Tibial artery (tissue), 4 donors: ENCODE data around the gene AMDHD1.

Experiments
- DNase-seq, 2 donors: peaks; one replicate each; pipeline ENCODE4 v3.0.0-alpha.2; 2019
- H3K27ac ChIP-seq, 2 donors: fragments of 200-600 bp; sonication (generic) in 1 of 2; 1 replicate in 1 of 2; 2 replicates in 1 of 2; pipeline ENCODE4 v1.5.1; 2018 to 2019; ENCODE audit warnings: mild to moderate bottlenecking in 1 of 2
- H3K27me3 ChIP-seq, 2 donors: fragments of 200-600 bp; sonication (generic) in 1 of 2; one replicate each; pipeline versions ENCODE4 v1.5.1 to v1.6.0; 2016 to 2019
- H3K36me3 ChIP-seq, 3 donors: fragments of 200-600 bp; sonication (generic) in 2 of 3; one replicate each; pipeline ENCODE4 v1.5.1; 2016 to 2019; ENCODE audit warnings: mild to moderate bottlenecking in 2 of 3
- H3K4me1 ChIP-seq, 4 donors: fragments of 200-600 bp; sonication (generic) in 2 of 4; 1 replicate in 3 of 4; 2 replicates in 1 of 4; pipeline ENCODE4 v1.5.1; 2016 to 2019
- H3K4me3 ChIP-seq, 2 donors: fragments of 200-600 bp; sonication (generic) in 1 of 2; 1 replicate in 1 of 2; 2 replicates in 1 of 2; pipeline ENCODE4 v1.5.1; 2018 to 2019; ENCODE audit warnings: mild to moderate bottlenecking in 2 of 2
- H3K9me3 ChIP-seq, 3 donors: fragments of 200-600 bp; sonication (generic) in 1 of 3; one replicate each; pipeline ENCODE4 v1.5.1; 2016 to 2019
- CTCF ChIP-seq, 2 experiments: fragments of 200-600 bp in 1 of 2; fragments of 450-650 bp in 1 of 2; IDR thresholded peaks; one replicate each; pipeline ENCODE4 v1.5.1; 2017 to 2019; ENCODE audit warnings: antibody characterized with exemption in 2 of 2, mild to moderate bottlenecking in 1 of 2, moderate library complexity in 1 of 2
- intact Hi-C: fragments of 100-400 bp; cut with DNase I; formaldehyde crosslinking; loops from one replicate; pipeline ENCODE4 v1.15.0; 2023; ENCODE audit warnings: low total_unique reads

Gene AMDHD1

GRCh38 chr12:95999484-95999883 lies 56.4 kb downstream of the AMDHD1 start:
- DNase-seq: no peak
- Histone ChIP-seq H3K27me3 (no peaks in the 10 kb centered on the region), H3K36me3 (peaks cover 21 to 36% (median 35%) of the 10 kb centered on the region in 3 donors), H3K4me3 (no peak overlapping the region), H3K27ac (no peak overlapping the region), H3K4me1 (peaks cover 0 to 8% (median 7%) of the 10 kb centered on the region in 4 donors), H3K9me3 (no peaks in the 10 kb centered on the region)
- no peak for TF ChIP-seq CTCF (IDR thresholded peaks at IDR 0.05)
- intact Hi-C loops: loop anchor here (10.0 kb wide), 1 partner anchor 425 kb away; no protein-coding TSS in a partner anchor

- intact Hi-C loops: no loop called here
- H3K27me3 ChIP-seq: no peaks in the 10 kb centered on the region
- no peak for TF ChIP-seq CTCF (IDR thresholded peaks at IDR 0.05)
- H3K36me3 ChIP-seq: peaks cover 35 to 50% (median 49%) of the 10 kb centered on the region in 3 donors
- no peaks in the 10 kb centered on the region for H3K9me3 ChIP-seq
- H3K4me3 ChIP-seq: no peak overlapping the region
- DNase-seq: no peak
- peaks cover 0 to 8% (median 7%) of the 10 kb centered on the region in 4 donors for H3K4me1 ChIP-seq
- no peak overlapping the region for H3K27ac ChIP-seq
Measured at GRCh38 chr12:96000858-96001257, 57.7 kb downstream of the AMDHD1 start.

GRCh38 chr12:96006727-96007126 lies 63.6 kb downstream of the AMDHD1 start:
- DNase-seq: no peak
- no peak overlapping the region for H3K27ac ChIP-seq
- TF ChIP-seq CTCF (IDR thresholded peaks at IDR 0.05): no peak
- peaks cover 78 to 91% (median 80%) of the 10 kb centered on the region in 3 donors for H3K36me3 ChIP-seq
- H3K9me3 ChIP-seq: no peaks in the 10 kb centered on the region
- H3K27me3 ChIP-seq: no peaks in the 10 kb centered on the region
- H3K4me1 ChIP-seq: no peaks in the 10 kb centered on the region
- intact Hi-C loops: no loop called here
- no peak overlapping the region for H3K4me3 ChIP-seq

DNA sequence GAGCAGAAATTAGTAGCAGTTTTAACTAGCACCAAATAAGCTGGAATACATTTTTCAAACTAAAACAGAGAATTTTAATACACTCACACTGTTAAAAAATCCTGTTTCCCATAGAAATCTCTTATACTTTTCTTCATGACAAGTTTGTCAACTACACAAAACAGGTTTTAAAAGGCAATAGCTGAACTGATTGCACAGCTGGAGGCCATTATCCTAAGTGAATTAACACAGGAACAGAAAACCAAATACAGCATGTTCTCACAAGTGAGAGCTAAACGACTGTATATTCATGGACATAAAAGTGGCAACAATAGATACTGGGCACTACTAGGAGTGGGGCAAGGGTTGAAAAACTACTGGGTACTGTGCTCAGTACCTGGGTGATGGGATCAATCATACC lies 64.6 kb downstream of the AMDHD1 start:
- no peak for TF ChIP-seq CTCF (IDR thresholded peaks at IDR 0.05)
- Histone ChIP-seq H3K27me3 (no peaks in the 10 kb centered on the region), H3K4me1 (no peaks in the 10 kb centered on the region), H3K4me3 (no peak overlapping the region), H3K36me3 (peaks cover 78 to 92% (median 80%) of the 10 kb centered on the region in 3 donors), H3K9me3 (no peaks in the 10 kb centered on the region), H3K27ac (no peak overlapping the region)
- no peak for DNase-seq
- intact Hi-C loops: no loop called here

GRCh38 chr12:96014943-96015599 lies 71.9 kb downstream of the AMDHD1 start:
- H3K4me3 ChIP-seq: no peak overlapping the region
- H3K27me3 ChIP-seq: no peaks in the 10 kb centered on the region
- peaks cover 50 to 83% (median 61%) of the 10 kb centered on the region in 3 donors for H3K36me3 ChIP-seq
- H3K27ac ChIP-seq: no peak overlapping the region
- H3K9me3 ChIP-seq: no peaks in the 10 kb centered on the region
- intact Hi-C loops: no loop called here
- TF ChIP-seq CTCF (IDR thresholded peaks at IDR 0.05): no peak
- no peak for DNase-seq
- H3K4me1 ChIP-seq: peaks cover 0 to 6% (median 0%) of the 10 kb centered on the region in 4 donors
